ENCODE data around the gene PTER.

The PTER gene

DNA sequence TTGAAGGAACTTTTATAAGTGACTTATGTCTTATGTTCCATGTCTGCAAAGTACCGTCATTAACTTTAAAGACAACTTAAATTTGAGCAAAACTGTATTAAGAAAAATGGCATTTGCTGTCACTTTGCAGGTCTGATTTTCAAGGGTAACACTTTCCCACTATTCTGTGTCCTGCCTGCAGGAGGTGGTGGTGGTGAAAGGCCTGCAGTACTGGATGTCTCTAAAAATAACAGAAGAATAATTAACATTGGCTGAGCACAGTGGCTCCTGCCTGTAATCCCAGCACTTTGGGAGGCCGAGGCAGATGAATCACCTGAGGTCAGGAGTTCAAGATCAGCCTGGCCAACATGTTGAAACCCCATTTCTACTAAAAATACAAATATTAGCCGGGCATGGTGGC lies 13.2 kb upstream of the PTER start:
- no peak overlapping the region for H3K27ac ChIP-seq (ENCODE audit: low read depth, low read length, poor library complexity, severe bottlenecking)
- no peaks in the 10 kb centered on the region; the same call in 1 of the 2 replicates for H3K36me3 ChIP-seq (ENCODE audit: insufficient read depth, low read length)
- no peak overlapping the region for H3K4me2 ChIP-seq (ENCODE audit: low read length)
- no peaks in the 10 kb centered on the region for H3K4me1 ChIP-seq (ENCODE audit: insufficient read depth, low read length, severe bottlenecking)
- H3K9ac ChIP-seq (ENCODE audit: low read length) = no peak overlapping the region
- TF ChIP-seq CTCF (IDR thresholded peaks at IDR 0.05; ENCODE audit: low read length) = no peak
- no peak for TF ChIP-seq EZH2 (IDR thresholded peaks at IDR 0.05; ENCODE audit: borderline replicate concordance, low read length)
- no peaks in the 10 kb centered on the region for H3K9me2 ChIP-seq (ENCODE audit: low read depth, low read length)
- H3F3A ChIP-seq (ENCODE audit: insufficient read depth, low read length) = no peaks in the 10 kb centered on the region
- H3K9me3 ChIP-seq (ENCODE audit: low read length) = no peaks in the 10 kb centered on the region
- peaks cover 4% of the 10 kb centered on the region; the same call in 1 of the 2 replicates for H3K27me3 ChIP-seq (ENCODE audit: insufficient read depth, low read length)
- H2AFZ ChIP-seq (ENCODE audit: low read length) = no peak overlapping the region
- H4K20me1 ChIP-seq (ENCODE audit: insufficient read depth, low read length) = no peaks in the 10 kb centered on the region
- no peaks in the 10 kb centered on the region for H3K79me2 ChIP-seq (ENCODE audit: insufficient read depth, low read length)
- H3K4me3 ChIP-seq (ENCODE audit: low read depth, low read length, poor library complexity, severe bottlenecking) = no peak overlapping the region

DNA sequence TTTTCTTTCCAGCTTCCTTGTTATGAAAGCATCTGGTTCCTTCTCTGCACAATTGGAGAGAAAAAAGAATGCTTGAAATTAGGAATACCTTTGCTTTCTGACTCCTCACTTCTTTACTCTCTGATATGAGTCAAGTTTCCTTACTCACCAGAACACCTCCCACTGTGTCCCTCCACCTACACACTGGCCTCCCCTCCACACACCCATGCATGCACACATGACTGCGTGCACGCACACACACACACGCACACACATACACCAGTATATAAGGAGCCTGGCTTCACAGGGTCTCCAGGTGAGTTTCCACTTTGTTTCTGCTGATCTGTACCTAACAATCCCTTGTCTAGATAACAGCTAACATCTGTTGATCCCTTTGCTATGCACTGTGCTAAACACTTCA lies 11.4 kb upstream of the PTER start:
- no peak overlapping the region for H3K9ac ChIP-seq (ENCODE audit: low read length)
- H3K79me2 ChIP-seq (ENCODE audit: insufficient read depth, low read length) = no peaks in the 10 kb centered on the region
- H3K4me3 ChIP-seq (ENCODE audit: low read depth, low read length, poor library complexity, severe bottlenecking) = no peak overlapping the region
- no peak overlapping the region for H3K27ac ChIP-seq (ENCODE audit: low read depth, low read length, poor library complexity, severe bottlenecking)
- TF ChIP-seq CTCF (IDR thresholded peaks at IDR 0.05; ENCODE audit: low read length) (no peak), EZH2 (IDR thresholded peaks at IDR 0.05; ENCODE audit: borderline replicate concordance, low read length) (no peak)
- no peaks in the 10 kb centered on the region for H3K4me1 ChIP-seq (ENCODE audit: insufficient read depth, low read length, severe bottlenecking)
- no peaks in the 10 kb centered on the region for H3K9me2 ChIP-seq (ENCODE audit: low read depth, low read length)
- no peaks in the 10 kb centered on the region for H3K9me3 ChIP-seq (ENCODE audit: low read length)
- H3K27me3 ChIP-seq (ENCODE audit: insufficient read depth, low read length) = peaks cover 4% of the 10 kb centered on the region; the same call in 1 of the 2 replicates
- H4K20me1 ChIP-seq (ENCODE audit: insufficient read depth, low read length) = no peaks in the 10 kb centered on the region
- no peaks in the 10 kb centered on the region for H3F3A ChIP-seq (ENCODE audit: insufficient read depth, low read length)
- H3K4me2 ChIP-seq (ENCODE audit: low read length) = no peak overlapping the region
- H3K36me3 ChIP-seq (ENCODE audit: insufficient read depth, low read length) = no peaks in the 10 kb centered on the region; the same call in 1 of the 2 replicates
- no peak overlapping the region for H2AFZ ChIP-seq (ENCODE audit: low read length)

DNA sequence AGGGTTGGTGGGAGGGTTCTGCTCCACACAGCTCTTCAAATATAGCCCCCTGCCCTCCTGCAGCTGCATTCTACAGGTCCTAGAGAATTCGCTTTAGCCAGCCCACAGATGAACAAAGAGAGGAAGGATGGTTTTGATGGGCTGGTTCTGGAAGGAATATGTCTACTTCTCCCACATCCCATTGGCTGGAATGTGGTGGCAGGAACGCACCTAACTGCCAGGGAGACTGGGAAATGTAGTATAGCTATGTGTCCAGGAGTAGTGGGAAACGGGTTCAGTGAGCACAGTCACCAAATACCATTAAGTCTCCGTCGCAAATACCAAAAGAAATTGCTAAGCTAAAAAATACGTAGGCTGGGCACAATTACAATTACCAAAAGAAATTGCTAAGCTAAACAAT lies 7.3 kb upstream of the PTER start:
- H4K20me1 ChIP-seq (ENCODE audit: insufficient read depth, low read length) = no peaks in the 10 kb centered on the region
- no peaks in the 10 kb centered on the region for H3K9me3 ChIP-seq (ENCODE audit: low read length)
- no peak overlapping the region for H3K4me3 ChIP-seq (ENCODE audit: low read depth, low read length, poor library complexity, severe bottlenecking)
- no peak overlapping the region for H2AFZ ChIP-seq (ENCODE audit: low read length)
- H3K36me3 ChIP-seq (ENCODE audit: insufficient read depth, low read length) = no peaks in the 10 kb centered on the region; the same call in 1 of the 2 replicates
- H3K4me2 ChIP-seq (ENCODE audit: low read length) = no peak overlapping the region
- H3K9ac ChIP-seq (ENCODE audit: low read length) = no peak overlapping the region
- no peaks in the 10 kb centered on the region for H3F3A ChIP-seq (ENCODE audit: insufficient read depth, low read length)
- no peaks in the 10 kb centered on the region for H3K4me1 ChIP-seq (ENCODE audit: insufficient read depth, low read length, severe bottlenecking)
- H3K27ac ChIP-seq (ENCODE audit: low read depth, low read length, poor library complexity, severe bottlenecking) = no peak overlapping the region
- TF ChIP-seq CTCF (IDR thresholded peaks at IDR 0.05; ENCODE audit: low read length) (no peak), EZH2 (IDR thresholded peaks at IDR 0.05; ENCODE audit: borderline replicate concordance, low read length) (no peak)
- H3K79me2 ChIP-seq (ENCODE audit: insufficient read depth, low read length) = no peaks in the 10 kb centered on the region
- H3K9me2 ChIP-seq (ENCODE audit: low read depth, low read length) = no peaks in the 10 kb centered on the region
- H3K27me3 ChIP-seq (ENCODE audit: insufficient read depth, low read length) = peaks cover 4% of the 10 kb centered on the region; the same call in 1 of the 2 replicates
